ENCODE data around the gene BABAM2. TPM values are rescaled to one million over a fixed set of nuclear protein-coding genes. Genes with fewer than 3 reads are reported as not detected.

BABAM2 gene
- total and polyA plus RNA-seq, 2 experiments from 2014 or later: 28.8 to 43.6 TPM

GRCh38 chr2:28234807-28235206, 344.3 kb downstream of the BABAM2 start:
- Histone ChIP-seq H2AFZ (no peak overlapping the region), H3K9me2 (replicated peaks; ENCODE audit: insufficient read depth) (no peaks in the 10 kb centered on the region), H3K79me2 (no peaks in the 10 kb centered on the region), H4K20me1 (ENCODE audit: insufficient read depth, poor library complexity, severe bottlenecking) (no peaks in the 10 kb centered on the region), H3K36me3 (replicated peaks; ENCODE audit: insufficient read depth, low read depth) (no peaks in the 10 kb centered on the region), H3K4me1 (ENCODE audit: insufficient read depth) (peaks cover 26% of the 10 kb centered on the region), H3K9me3 (ENCODE audit: low read depth) (no peaks in the 10 kb centered on the region), H3K4me3 (no peak overlapping the region), H3K27ac (no peak overlapping the region), H3K27me3 (no peaks in the 10 kb centered on the region), H3K4me2 (no peak overlapping the region)
- 85% methylated on average over 2 of the region's 2 CpGs for WGBS (ENCODE audit: low lambda C conversion rate, missing lambda C conversion rate)
- no peak for DNase-seq (ENCODE audit: low spot score)
- no peak for TF ChIP-seq EZH2 (IDR thresholded peaks at IDR 0.05; ENCODE audit: borderline replicate concordance)
- no peak for TF ChIP-seq EZH2phosphoT487 (IDR thresholded peaks at IDR 0.05; ENCODE audit: low read depth, severe bottlenecking, unreplicated experiment)

- Histone ChIP-seq H3K9me2 (replicated peaks; ENCODE audit: insufficient read depth) (no peaks in the 10 kb centered on the region), H3K36me3 (replicated peaks; ENCODE audit: insufficient read depth, low read depth) (no peaks in the 10 kb centered on the region), H3K9me3 (ENCODE audit: low read depth) (no peaks in the 10 kb centered on the region), H3K79me2 (no peaks in the 10 kb centered on the region), H3K4me2 (no peak overlapping the region), H2AFZ (no peak overlapping the region), H3K27me3 (no peaks in the 10 kb centered on the region), H3K4me1 (ENCODE audit: insufficient read depth) (peaks cover 3% of the 10 kb centered on the region), H3K27ac (no peak overlapping the region), H3K4me3 (no peak overlapping the region), H4K20me1 (ENCODE audit: insufficient read depth, poor library complexity, severe bottlenecking) (no peaks in the 10 kb centered on the region)
- WGBS (ENCODE audit: low lambda C conversion rate, missing lambda C conversion rate): 69% methylated on average over 1 of the region's 1 CpG
- TF ChIP-seq EZH2 (IDR thresholded peaks at IDR 0.05; ENCODE audit: borderline replicate concordance) (no peak), EZH2phosphoT487 (IDR thresholded peaks at IDR 0.05; ENCODE audit: low read depth, severe bottlenecking, unreplicated experiment) (no peak), CTCF (IDR thresholded peaks at IDR 0.05; ENCODE audit: poor library complexity) (no peak)
- no peak for DNase-seq (ENCODE audit: low spot score)
These were observed 348.7 kb downstream of the BABAM2 start for GRCh38 chr2:28239207-28239606.

GRCh38 chr2:28240937-28241336, 350.4 kb downstream of the BABAM2 start:
- no peak overlapping the region for H3K4me2 ChIP-seq
- no peaks in the 10 kb centered on the region for H4K20me1 ChIP-seq (ENCODE audit: insufficient read depth, poor library complexity, severe bottlenecking)
- H2AFZ ChIP-seq: no peak overlapping the region
- no peaks in the 10 kb centered on the region for H3K9me2 ChIP-seq (replicated peaks; ENCODE audit: insufficient read depth)
- no peak overlapping the region for H3K27ac ChIP-seq
- TF ChIP-seq EZH2phosphoT487 (IDR thresholded peaks at IDR 0.05; ENCODE audit: low read depth, severe bottlenecking, unreplicated experiment) (no peak), CTCF (IDR thresholded peaks at IDR 0.05; ENCODE audit: poor library complexity) (no peak), EZH2 (IDR thresholded peaks at IDR 0.05; ENCODE audit: borderline replicate concordance) (no peak)
- no peaks in the 10 kb centered on the region for H3K36me3 ChIP-seq (replicated peaks; ENCODE audit: insufficient read depth, low read depth)
- DNase-seq (ENCODE audit: low spot score): no peak
- 92% methylated on average over 2 of the region's 2 CpGs for WGBS (ENCODE audit: low lambda C conversion rate, missing lambda C conversion rate)
- H3K4me3 ChIP-seq: no peak overlapping the region
- no peaks in the 10 kb centered on the region for H3K79me2 ChIP-seq
- H3K4me1 ChIP-seq (ENCODE audit: insufficient read depth): no peaks in the 10 kb centered on the region
- no peaks in the 10 kb centered on the region for H3K9me3 ChIP-seq (ENCODE audit: low read depth)
- no peaks in the 10 kb centered on the region for H3K27me3 ChIP-seq

- Histone ChIP-seq H3K27ac (no peak overlapping the region), H3K27me3 (no peaks in the 10 kb centered on the region), H3K4me2 (no peak overlapping the region), H3K4me3 (no peak overlapping the region), H2AFZ (no peak overlapping the region), H3K9me3 (ENCODE audit: low read depth) (no peaks in the 10 kb centered on the region), H3K4me1 (ENCODE audit: insufficient read depth) (peaks cover under 1% of the 10 kb centered on the region), H3K79me2 (no peaks in the 10 kb centered on the region), H3K36me3 (replicated peaks; ENCODE audit: insufficient read depth, low read depth) (no peaks in the 10 kb centered on the region), H4K20me1 (ENCODE audit: insufficient read depth, poor library complexity, severe bottlenecking) (no peaks in the 10 kb centered on the region), H3K9me2 (replicated peaks; ENCODE audit: insufficient read depth) (no peaks in the 10 kb centered on the region)
- 65% methylated on average over 1 of the region's 1 CpG for WGBS (ENCODE audit: low lambda C conversion rate, missing lambda C conversion rate)
- DNase-seq (ENCODE audit: low spot score): no peak
- no peak for TF ChIP-seq EZH2 (IDR thresholded peaks at IDR 0.05; ENCODE audit: borderline replicate concordance)
- no peak for TF ChIP-seq EZH2phosphoT487 (IDR thresholded peaks at IDR 0.05; ENCODE audit: low read depth, severe bottlenecking, unreplicated experiment)
- TF ChIP-seq CTCF (IDR thresholded peaks at IDR 0.05; ENCODE audit: poor library complexity): no peak
These were observed 356.8 kb downstream of the BABAM2 start for GRCh38 chr2:28247290-28247689.

Data from hepatocyte (in vitro differentiated cells).